Natural killer cell (primary cell): ENCODE measurements around the gene KCNAB3. TPM values are rescaled to one million over a fixed set of nuclear protein-coding genes. Genes with fewer than 3 reads are reported as not detected.

Experiments
- ATAC-seq, 3 donors: fragments of 150-1000 bp in 2 of 3; fragments of 200-7000 bp in 1 of 3; cut with Tn5 transposase; 1 replicate in 1 of 3; 2 replicates in 2 of 3; pipeline ENCODE4 v1.10.0; 2021; ENCODE audit warnings: mild to moderate bottlenecking in 2 of 3, moderate library complexity in 2 of 3
- DNase-seq, 2 donors: peaks; one replicate each; pipeline versions ENCODE4 v3.0.0 to v3.0.0-alpha.2; 2013 to 2021; ENCODE audit warnings: mixed read lengths in 1 of 2
- H3K27ac ChIP-seq: one replicate; pipeline ENCODE4 v1.5.1; 2013; ENCODE audit warnings: mild to moderate bottlenecking, low read length
- H3K27me3 ChIP-seq: one replicate; pipeline ENCODE4 v1.6.1; 2013; ENCODE audit warnings: low read length; ENCODE audit not compliant: control insufficient read depth, insufficient read depth
- H3K36me3 ChIP-seq: one replicate; pipeline ENCODE4 v1.6.1; 2013; ENCODE audit warnings: low read length; ENCODE audit not compliant: control insufficient read depth, insufficient read depth
- H3K4me1 ChIP-seq: one replicate; pipeline ENCODE4 v1.6.1; 2013; ENCODE audit warnings: low read length; ENCODE audit not compliant: control insufficient read depth, insufficient read depth
- H3K4me3 ChIP-seq: one replicate; pipeline ENCODE4 v1.5.1; 2013; ENCODE audit warnings: low read length
- H3K9me3 ChIP-seq: one replicate; pipeline ENCODE4 v1.6.1; 2013; ENCODE audit warnings: low read length; ENCODE audit not compliant: control insufficient read depth, insufficient read depth
- H3K27ac Mint-ChIP-seq, 2 donors: one replicate each; pipeline ENCODE4 v1.8.0; 2022; ENCODE audit warnings: mild to moderate bottlenecking in 2 of 2, mixed read lengths in 2 of 2, moderate library complexity in 1 of 2
- H3K27me3 Mint-ChIP-seq, 2 donors: one replicate each; pipeline ENCODE4 v1.8.0; 2022; ENCODE audit warnings: low read depth in 2 of 2, mixed read lengths in 2 of 2
- H3K36me3 Mint-ChIP-seq: one replicate; pipeline ENCODE4 v1.8.0; 2022; ENCODE audit warnings: mixed read lengths
- H3K4me1 Mint-ChIP-seq, 2 donors: one replicate each; pipeline ENCODE4 v1.8.0; 2022; ENCODE audit warnings: mixed read lengths in 2 of 2
- H3K4me3 Mint-ChIP-seq: one replicate; pipeline ENCODE4 v1.8.0; 2022; ENCODE audit warnings: mild to moderate bottlenecking, moderate library complexity, mixed read lengths
- H3K9me3 Mint-ChIP-seq, 2 donors: one replicate each; pipeline ENCODE4 v1.8.0; 2022; ENCODE audit warnings: mixed read lengths in 2 of 2
- CTCF ChIP-seq: fragments of 200-600 bp; IDR thresholded peaks from one replicate; pipeline ENCODE4 v1.8.0; 2022; ENCODE audit warnings: antibody characterized with exemption
- WGBS: methylation state at CpG from one replicate; pipeline ENCODE4 v1.1.7; 2013; ENCODE audit warnings: missing lambda C conversion rate; ENCODE audit not compliant: insufficient coverage; 5-methylcytosine and 5-hydroxymethylcytosine counted together
- intact Hi-C: fragments of 100-400 bp; cut with micrococcal nuclease; formaldehyde crosslinking; loops from one replicate; pipeline ENCODE4 v1.14.2; 2022
- total RNA-seq, 4 donors: library from RNA; stranded (reverse); fragments of 120-200 nt in 1 of 4; gene quantifications; one replicate each; pipeline versions ENCODE4 v1.2.3 to v1.2.4, GENCODE V29; 2013 to 2022

KCNAB3 gene
- total RNA-seq, 3 donors from 2014 or later (not counting 1 experiment from before 2014, with no cell fraction given) = 7.9 to 11.7 (median 9.3) TPM

DNA sequence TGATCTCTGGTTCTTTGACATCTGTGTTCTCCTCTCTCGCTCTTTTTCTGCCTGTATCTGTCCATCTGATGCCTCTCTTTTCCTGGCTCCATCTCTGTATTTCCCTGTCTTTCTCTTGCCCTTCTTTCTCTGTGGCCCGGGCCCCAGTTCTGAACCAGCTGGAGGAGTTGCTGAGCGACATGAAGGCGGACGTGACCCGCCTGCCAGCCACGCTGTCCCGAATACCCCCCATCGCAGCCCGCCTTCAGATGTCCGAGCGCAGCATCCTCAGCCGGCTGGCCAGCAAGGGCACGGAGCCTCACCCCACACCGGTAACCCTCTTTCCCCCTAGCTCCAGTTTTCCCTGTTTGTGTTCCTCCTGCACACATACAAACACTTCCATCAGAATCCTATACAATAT, 19.4 kb downstream of the KCNAB3 start:
- H3K36me3 ChIP-seq = peaks cover 62% of the 10 kb centered on the region
- H3K4me3 ChIP-seq = no peak overlapping the region
- 97% methylated on average over 15 of the region's 15 CpGs for WGBS
- H3K27me3 Mint-ChIP-seq = no peaks in the 10 kb centered on the region
- H3K9me3 Mint-ChIP-seq = no peaks in the 10 kb centered on the region
- ATAC-seq (no peak), DNase-seq (no peak)
- peaks cover 9% of the 10 kb centered on the region for H3K4me1 ChIP-seq
- intact Hi-C loops = loop anchor here (5.0 kb wide), 1 partner anchor 48 kb away; no protein-coding TSS in a partner anchor
- H3K4me3 Mint-ChIP-seq = no peak overlapping the region
- TF ChIP-seq CTCF = no peak
- peaks cover 11% of the 10 kb centered on the region for H3K36me3 Mint-ChIP-seq
- no peaks in the 10 kb centered on the region for H3K9me3 ChIP-seq
- H3K27me3 ChIP-seq = no peaks in the 10 kb centered on the region
- H3K27ac Mint-ChIP-seq = no peak overlapping the region
- H3K4me1 Mint-ChIP-seq = peaks cover 15 to 16% of the 10 kb centered on the region in 2 donors
- no peak overlapping the region for H3K27ac ChIP-seq

- Histone ChIP-seq H3K9me3 (no peaks in the 10 kb centered on the region), H3K27ac (no peak overlapping the region), H3K27me3 (no peaks in the 10 kb centered on the region), H3K4me3 (no peak overlapping the region), H3K36me3 (peaks cover 74% of the 10 kb centered on the region), H3K4me1 (peaks cover 3% of the 10 kb centered on the region)
- Mint-ChIP-seq H3K4me3 (no peak overlapping the region), H3K36me3 (peaks cover 23% of the 10 kb centered on the region), H3K4me1 (peaks cover 7 to 9% of the 10 kb centered on the region in 2 donors), H3K27ac (no peak overlapping the region), H3K27me3 (no peaks in the 10 kb centered on the region), H3K9me3 (no peaks in the 10 kb centered on the region)
- ATAC-seq (no peak), DNase-seq (no peak)
- intact Hi-C loops = no loop called here
- WGBS = 98% methylated on average over 29 of the region's 29 CpGs
- TF ChIP-seq CTCF = no peak
Measured at GRCh38 chr17:7909089-7909488, 20.6 kb downstream of the KCNAB3 start.

- Histone ChIP-seq H3K4me3 (no peak overlapping the region), H3K9me3 (no peaks in the 10 kb centered on the region), H3K4me1 (no peaks in the 10 kb centered on the region), H3K27me3 (no peaks in the 10 kb centered on the region), H3K27ac (no peak overlapping the region), H3K36me3 (peaks cover 94% of the 10 kb centered on the region)
- 97% methylated on average over 22 of the region's 22 CpGs for WGBS
- Mint-ChIP-seq H3K27me3 (no peaks in the 10 kb centered on the region), H3K4me1 (peaks cover 0 to 6% of the 10 kb centered on the region in 2 donors), H3K27ac (no peak overlapping the region), H3K4me3 (no peak overlapping the region), H3K36me3 (peaks cover 45% of the 10 kb centered on the region), H3K9me3 (no peaks in the 10 kb centered on the region)
- no peak for ATAC-seq
- intact Hi-C loops = no loop called here
- no peak for TF ChIP-seq CTCF
- DNase-seq = no peak
Measured at GRCh38 chr17:7903154-7904103, 26.2 kb downstream of the KCNAB3 start.
